GM23338 (cell line): ENCODE results near the gene SHISAL2B. TPM values are rescaled to one million over a fixed set of nuclear protein-coding genes. Genes with fewer than 3 reads are reported as not detected.

Source experiments
- ATAC-seq: fragments of 200-7000 bp; cut with Tn5 transposase; 3 replicates; pipeline ENCODE4 v1.9.1; 2020
- DNase-seq: peaks from one replicate; pipeline ENCODE4 v3.0.0-alpha.2; 2015; ENCODE audit warnings: low spot score
- H2AFZ ChIP-seq: fragments of 200-600 bp; sonication (generic); 2 replicates; pipeline ENCODE4 v1.8.0; 2016; ENCODE audit warnings: antibody characterized with exemption, mild to moderate bottlenecking, moderate library complexity
- H3F3A ChIP-seq: fragments of 200-600 bp; sonication (generic); replicated peaks from 2 replicates; pipeline ENCODE4 v1.8.0; 2017; ENCODE audit warnings: antibody characterized with exemption, mixed run types, low read depth
- H3K27ac ChIP-seq: fragments of 200-600 bp; sonication (generic); 2 replicates; pipeline ENCODE4 v1.6.1; 2016; ENCODE audit warnings: low read depth
- H3K27me3 ChIP-seq: fragments of 200-600 bp; sonication (generic); 2 replicates; pipeline ENCODE4 v1.8.0; 2016; ENCODE audit warnings: mild to moderate bottlenecking, mixed run types, moderate library complexity; ENCODE audit not compliant: insufficient read depth
- H3K36me3 ChIP-seq: fragments of 200-600 bp; sonication (generic); 2 replicates; pipeline ENCODE4 v1.8.0; 2016; ENCODE audit warnings: mild to moderate bottlenecking; ENCODE audit not compliant: insufficient read depth
- H3K4me1 ChIP-seq: fragments of 200-600 bp; sonication (generic); 2 replicates; pipeline ENCODE4 v1.8.0; 2016; ENCODE audit warnings: mild to moderate bottlenecking, moderate library complexity; ENCODE audit not compliant: insufficient read depth
- H3K4me2 ChIP-seq: fragments of 200-600 bp; sonication (generic); 2 replicates; pipeline ENCODE4 v1.7.1; 2017; ENCODE audit warnings: mixed run types
- H3K4me3 ChIP-seq: fragments of 200-600 bp; sonication (generic); 2 replicates; pipeline ENCODE4 v1.6.1; 2016; ENCODE audit warnings: mixed run types
- H3K79me2 ChIP-seq: fragments of 200-600 bp; sonication (generic); replicated peaks from 2 replicates; pipeline ENCODE4 v1.8.0; 2017; ENCODE audit warnings: mild to moderate bottlenecking; ENCODE audit not compliant: insufficient read depth
- H3K9me2 ChIP-seq: fragments of 200-600 bp; sonication (generic); 2 replicates; pipeline ENCODE4 v1.8.0; 2017; ENCODE audit not compliant: insufficient read depth
- H4K20me1 ChIP-seq: fragments of 200-600 bp; sonication (generic); replicated peaks from 2 replicates; pipeline ENCODE4 v1.8.0; 2017; ENCODE audit warnings: mild to moderate bottlenecking; ENCODE audit not compliant: insufficient read depth
- H3K27ac Mint-ChIP-seq: 2 replicates; pipeline ENCODE4 v1.8.0; 2020; ENCODE audit warnings: inconsistent platforms, mild to moderate bottlenecking, moderate library complexity, mixed read lengths
- H3K27me3 Mint-ChIP-seq: 3 replicates; pipeline ENCODE4 v1.8.0; 2022; ENCODE audit warnings: low read depth, mild to moderate bottlenecking, moderate library complexity, mixed read lengths, inconsistent platforms; ENCODE audit not compliant: insufficient read depth, poor library complexity
- H3K36me3 Mint-ChIP-seq: 3 replicates; pipeline ENCODE4 v1.8.0; 2021; ENCODE audit warnings: low read depth, mild to moderate bottlenecking, inconsistent platforms, moderate library complexity, mixed read lengths
- H3K4me1 Mint-ChIP-seq: 3 replicates; pipeline ENCODE4 v1.8.0; 2020; ENCODE audit warnings: mild to moderate bottlenecking, inconsistent platforms, mixed read lengths
- H3K4me3 Mint-ChIP-seq: 3 replicates; pipeline ENCODE4 v1.8.0; 2021; ENCODE audit warnings: moderate library complexity, mild to moderate bottlenecking, inconsistent platforms, mixed read lengths
- H3K9me3 Mint-ChIP-seq: 3 replicates; pipeline ENCODE4 v1.8.0; 2020; ENCODE audit warnings: moderate library complexity, mild to moderate bottlenecking, inconsistent platforms, mixed read lengths
- CREB1 ChIP-seq: fragments of 250-450 bp; sonication (Bioruptor Pico); IDR thresholded peaks from 2 replicates; pipeline ENCODE4 v1.5.0; 2020; ENCODE audit warnings: low read depth, mild to moderate bottlenecking, moderate library complexity
- CTCF ChIP-seq, 2 experiments: fragments of 200-600 bp in 1 of 2; sonication (generic) in 1 of 2; conservative IDR thresholded peaks; 2 replicates each; pipeline versions ENCODE4 v1.5.1 to v1.6.1; 2016 to 2017; ENCODE audit warnings: antibody characterized with exemption in 2 of 2, low read depth in 2 of 2, mild to moderate bottlenecking in 2 of 2, moderate library complexity in 1 of 2
- EZH2 ChIP-seq: fragments of 200-600 bp; sonication (generic); IDR thresholded peaks from one replicate; pipeline ENCODE4 v1.8.0; 2017; ENCODE audit warnings: antibody characterized with exemption, mild to moderate bottlenecking, low read depth; ENCODE audit not compliant: unreplicated experiment
- EZH2phosphoT487 ChIP-seq: fragments of 200-600 bp; sonication (generic); IDR thresholded peaks from one replicate; pipeline ENCODE4 v1.8.1; 2018; ENCODE audit warnings: antibody characterized with exemption; ENCODE audit not compliant: unreplicated experiment
- NANOG ChIP-seq: IDR thresholded peaks from 2 replicates; pipeline ENCODE4 v1.6.1; 2016; ENCODE audit warnings: antibody characterized with exemption, borderline replicate concordance
- STAT1 ChIP-seq: IDR thresholded peaks from one replicate; pipeline ENCODE4 v1.6.1; 2016; ENCODE audit warnings: antibody characterized with exemption; ENCODE audit not compliant: unreplicated experiment
- ZNF114 ChIP-seq: fragments of 250-450 bp; sonication (Bioruptor Pico); IDR thresholded peaks from 2 replicates; pipeline ENCODE4 v1.5.0; 2020; ENCODE audit warnings: mild to moderate bottlenecking, moderate library complexity
- ZNF331 ChIP-seq: fragments of 250-450 bp; sonication (Bioruptor Pico); IDR thresholded peaks from 2 replicates; pipeline ENCODE4 v1.5.0; 2020; ENCODE audit warnings: low read depth, mild to moderate bottlenecking, moderate library complexity
- polyA plus RNA-seq: library from polyadenylated mRNA; unstranded; fragments of >200 nt; fragmentation: Nextera tagmentation; extraction: Ambion mirVana; gene quantifications from 2 replicates; pipeline ENCODE4 v1.2.1, GENCODE V29; 2016
- total RNA-seq: library from RNA; depleted of rRNA; stranded (reverse); fragments of >200 nt; shearing (Covaris generic); gene quantifications from 2 replicates; pipeline ENCODE4 v1.2.3, GENCODE V29; 2014
- TF ChIP-seq, protein P1 (sequence below): IDR thresholded peaks from one replicate; pipeline ENCODE4 v1.6.1; 2018; ENCODE audit warnings: antibody characterized with exemption; ENCODE audit not compliant: unreplicated experiment

Gene SHISAL2B
- total and polyA plus RNA-seq, 2 experiments from 2014 or later, result 12.3 to 21.1 TPM

GRCh38 chr5:64763948-64764503 lies 73.7 kb downstream of the SHISAL2B start (continued):
- TF ChIP-seq ZNF114 (CRISPR knock-in tag), result no peak
- TF ChIP-seq EZH2, result no peak
- TF ChIP-seq EZH2phosphoT487, result no peak
- TF ChIP-seq, protein P1, sequence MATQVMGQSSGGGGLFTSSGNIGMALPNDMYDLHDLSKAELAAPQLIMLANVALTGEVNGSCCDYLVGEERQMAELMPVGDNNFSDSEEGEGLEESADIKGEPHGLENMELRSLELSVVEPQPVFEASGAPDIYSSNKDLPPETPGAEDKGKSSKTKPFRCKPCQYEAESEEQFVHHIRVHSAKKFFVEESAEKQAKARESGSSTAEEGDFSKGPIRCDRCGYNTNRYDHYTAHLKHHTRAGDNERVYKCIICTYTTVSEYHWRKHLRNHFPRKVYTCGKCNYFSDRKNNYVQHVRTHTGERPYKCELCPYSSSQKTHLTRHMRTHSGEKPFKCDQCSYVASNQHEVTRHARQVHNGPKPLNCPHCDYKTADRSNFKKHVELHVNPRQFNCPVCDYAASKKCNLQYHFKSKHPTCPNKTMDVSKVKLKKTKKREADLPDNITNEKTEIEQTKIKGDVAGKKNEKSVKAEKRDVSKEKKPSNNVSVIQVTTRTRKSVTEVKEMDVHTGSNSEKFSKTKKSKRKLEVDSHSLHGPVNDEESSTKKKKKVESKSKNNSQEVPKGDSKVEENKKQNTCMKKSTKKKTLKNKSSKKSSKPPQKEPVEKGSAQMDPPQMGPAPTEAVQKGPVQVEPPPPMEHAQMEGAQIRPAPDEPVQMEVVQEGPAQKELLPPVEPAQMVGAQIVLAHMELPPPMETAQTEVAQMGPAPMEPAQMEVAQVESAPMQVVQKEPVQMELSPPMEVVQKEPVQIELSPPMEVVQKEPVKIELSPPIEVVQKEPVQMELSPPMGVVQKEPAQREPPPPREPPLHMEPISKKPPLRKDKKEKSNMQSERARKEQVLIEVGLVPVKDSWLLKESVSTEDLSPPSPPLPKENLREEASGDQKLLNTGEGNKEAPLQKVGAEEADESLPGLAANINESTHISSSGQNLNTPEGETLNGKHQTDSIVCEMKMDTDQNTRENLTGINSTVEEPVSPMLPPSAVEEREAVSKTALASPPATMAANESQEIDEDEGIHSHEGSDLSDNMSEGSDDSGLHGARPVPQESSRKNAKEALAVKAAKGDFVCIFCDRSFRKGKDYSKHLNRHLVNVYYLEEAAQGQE, result no peak
- TF ChIP-seq ZNF331 (CRISPR knock-in tag), result no peak
- no peak for TF ChIP-seq CTCF (conservative IDR thresholded peaks at IDR 0.05; ENCODE audit: low read depth in 2 of 2)
- no peak for TF ChIP-seq NANOG
- no peak for TF ChIP-seq CREB1

GRCh38 chr5:64765804-64766504 lies 75.7 kb downstream of the SHISAL2B start:
- H3K27ac ChIP-seq, result no peak overlapping the region
- Mint-ChIP-seq H3K27ac (no peak overlapping the region), H3K4me1 (peaks cover 24% of the 10 kb centered on the region), H3K27me3 (no peaks in the 10 kb centered on the region), H3K4me3 (no peak overlapping the region), H3K36me3 (peaks cover 23% of the 10 kb centered on the region), H3K9me3 (no peaks in the 10 kb centered on the region)
- ATAC-seq, result no peak
- H3K36me3 ChIP-seq, result no peaks in the 10 kb centered on the region; the same call in none of the 2 replicates
- H4K20me1 ChIP-seq, result no peaks in the 10 kb centered on the region; the same call in 1 of the 2 replicates
- peaks cover 11% of the 10 kb centered on the region for H3K4me1 ChIP-seq
- H2AFZ ChIP-seq, result no peak overlapping the region
- DNase-seq, result no peak
- H3K4me3 ChIP-seq, result no peak overlapping the region
- H3K4me2 ChIP-seq, result no peak overlapping the region
- H3K79me2 ChIP-seq, result peaks cover 93% of the 10 kb centered on the region
- H3K9me2 ChIP-seq, result no peaks in the 10 kb centered on the region
- no peaks in the 10 kb centered on the region for H3K27me3 ChIP-seq
- no peaks in the 10 kb centered on the region for H3F3A ChIP-seq
- no peak for TF ChIP-seq STAT1
- TF ChIP-seq, protein P1, result no peak
